SIG-M5 treated with dmso at 0.1 percent for 504 hours (cell line): ENCODE measurements around the gene MPZL1.
A peak's percentile ranks its signal among the peaks of the same experiment; 100 is the strongest.
"Not testable (repeated sequence)": the region's sequence is repeated elsewhere in the genome, so short reads cannot be mapped to it uniquely, and the experiment has no call there.

Experiments used
- DNase-seq: peaks from one replicate; lab custom pipeline; 2025; ENCODE audit not compliant: unreplicated experiment; lab: John Stamatoyannopoulos, UW

Gene MPZL1

GRCh38 chr1:167718914-167719691 is 2.7 kb upstream of the MPZL1 start:
- no peak for DNase-seq

GRCh38 chr1:167719715-167720421 is 1.9 kb upstream of the MPZL1 start:
- not testable (repeated sequence) for DNase-seq

- peak; percentile 59 for DNase-seq
Measured at GRCh38 chr1:167720965-167721616, 691 bp upstream of the MPZL1 start.

- no peak for DNase-seq
Measured at GRCh38 chr1:167722152-167722869, 529 bp downstream of the MPZL1 start.

GRCh38 chr1:167722870-167723251 is 1.1 kb downstream of the MPZL1 start:
- DNase-seq, result no peak

GRCh38 chr1:167723707-167724323 is 2.0 kb downstream of the MPZL1 start:
- DNase-seq, result no peak

GRCh38 chr1:167726008-167726407 is 4.2 kb downstream of the MPZL1 start:
- no peak for DNase-seq

GRCh38 chr1:167728818-167729410 is 7.1 kb downstream of the MPZL1 start:
- DNase-seq, result no peak

- DNase-seq, result no peak
Measured at GRCh38 chr1:167734227-167734626, 12.4 kb downstream of the MPZL1 start.

GRCh38 chr1:167734841-167735240 is 13.1 kb downstream of the MPZL1 start:
- DNase-seq, result no peak

GRCh38 chr1:167737169-167737568 is 15.4 kb downstream of the MPZL1 start:
- no peak for DNase-seq

- DNase-seq, result no peak
Measured at GRCh38 chr1:167738158-167738557, 16.4 kb downstream of the MPZL1 start.

GRCh38 chr1:167739752-167740151 is 18.0 kb downstream of the MPZL1 start:
- no peak for DNase-seq

- not testable (repeated sequence) for DNase-seq
Measured at GRCh38 chr1:167741103-167741502, 19.3 kb downstream of the MPZL1 start.

- not testable (repeated sequence) for DNase-seq
Measured at GRCh38 chr1:167742392-167743057, 20.7 kb downstream of the MPZL1 start.

- no peak for DNase-seq
Measured at GRCh38 chr1:167744901-167745300, 23.1 kb downstream of the MPZL1 start.

GRCh38 chr1:167746013-167746672 is 24.4 kb downstream of the MPZL1 start:
- DNase-seq, result no peak

GRCh38 chr1:167746988-167747655 is 25.3 kb downstream of the MPZL1 start:
- DNase-seq, result no peak

GRCh38 chr1:167747988-167748387 is 26.2 kb downstream of the MPZL1 start:
- DNase-seq, result no peak
